Dedifferentiated amniotic fluid mesenchymal stem cell (primary cell): ENCODE measurements around the gene ANKRD33B.
"Not testable (repeated sequence)": the region's sequence is repeated elsewhere in the genome, so short reads cannot be mapped to it uniquely, and the experiment has no call there.

Source experiments
- DNase-seq: peaks from one replicate; pipeline ENCODE4 v3.0.0-alpha.2; 2016; ENCODE audit errors: extremely low spot score

ANKRD33B gene

GRCh38 chr5:10537624-10538023 lies 26.2 kb upstream of the ANKRD33B start:
- no peak for DNase-seq

GRCh38 chr5:10538103-10538788 lies 25.6 kb upstream of the ANKRD33B start:
- DNase-seq, result no peak

- no peak for DNase-seq
Measured at GRCh38 chr5:10538789-10539686, 24.8 kb upstream of the ANKRD33B start.

GRCh38 chr5:10539687-10539998 lies 24.2 kb upstream of the ANKRD33B start:
- DNase-seq, result no peak

GRCh38 chr5:10540036-10540544 lies 23.8 kb upstream of the ANKRD33B start:
- DNase-seq, result no peak

GRCh38 chr5:10540951-10541646 lies 22.8 kb upstream of the ANKRD33B start:
- DNase-seq, result no peak

GRCh38 chr5:10542055-10542550 lies 21.8 kb upstream of the ANKRD33B start:
- no peak for DNase-seq

GRCh38 chr5:10543585-10544040 lies 20.3 kb upstream of the ANKRD33B start:
- DNase-seq, result no peak

- no peak for DNase-seq
Measured at GRCh38 chr5:10545084-10545483, 18.8 kb upstream of the ANKRD33B start.

- no peak for DNase-seq
Measured at GRCh38 chr5:10546186-10546585, 17.7 kb upstream of the ANKRD33B start.

- no peak for DNase-seq
Measured at GRCh38 chr5:10548418-10549122, 15.3 kb upstream of the ANKRD33B start.

GRCh38 chr5:10549123-10549514 lies 14.8 kb upstream of the ANKRD33B start:
- not testable (repeated sequence) for DNase-seq

- no peak for DNase-seq
Measured at GRCh38 chr5:10550222-10550995, 13.5 kb upstream of the ANKRD33B start.

- no peak for DNase-seq
Measured at GRCh38 chr5:10551782-10552138, 12.1 kb upstream of the ANKRD33B start.

- no peak for DNase-seq
Measured at GRCh38 chr5:10552183-10553143, 11.4 kb upstream of the ANKRD33B start.

- DNase-seq, result no peak
Measured at GRCh38 chr5:10553476-10553875, 10.4 kb upstream of the ANKRD33B start.

GRCh38 chr5:10555277-10555684 lies 8.6 kb upstream of the ANKRD33B start:
- DNase-seq, result peak; percentile 55

GRCh38 chr5:10556289-10556807 lies 7.5 kb upstream of the ANKRD33B start:
- DNase-seq, result peak; percentile 46
